ENCODE results near the gene BRCA1. TPM values are rescaled to one million over a fixed set of nuclear protein-coding genes. Genes with fewer than 3 reads are reported as not detected.
"Not testable (repeated sequence)": the region's sequence is repeated elsewhere in the genome, so short reads cannot be mapped to it uniquely, and the experiment has no call there.

BRCA1 gene
- total and polyA plus RNA-seq, 12 donors = 1.1 to 10.4 (median 3.7) TPM

DNA sequence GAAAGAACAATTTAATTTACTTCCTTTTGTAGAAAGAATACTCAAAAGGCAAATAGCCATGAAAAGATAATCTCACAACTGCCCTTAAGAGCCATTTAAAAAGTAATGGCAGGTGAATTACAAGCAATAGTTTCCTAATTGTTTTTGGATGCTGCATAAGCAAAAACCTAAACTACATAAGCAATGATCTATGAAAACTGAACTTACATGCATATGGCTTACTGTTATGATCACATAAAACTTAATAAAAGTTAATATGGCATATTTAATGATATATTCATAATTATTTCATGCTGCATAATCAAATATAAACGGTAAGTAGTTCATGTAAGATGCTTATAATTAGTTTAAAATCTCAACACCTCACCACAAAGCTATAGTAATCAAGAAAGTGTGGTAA is 18.6 kb downstream of the BRCA1 start:
- Histone ChIP-seq H3K4me3 (no peak overlapping the region), H3K36me3 (replicated peaks in 1 of 2) (no peaks in the 10 kb centered on the region), H3K27ac (no peak overlapping the region), H3K27me3 (no peaks in the 10 kb centered on the region), H3K4me1 (replicated peaks in 1 of 2) (no peaks in the 10 kb centered on the region), H3K9me3 (replicated peaks in 1 of 3) (no peaks in the 10 kb centered on the region)
- TF ChIP-seq, protein P1, sequence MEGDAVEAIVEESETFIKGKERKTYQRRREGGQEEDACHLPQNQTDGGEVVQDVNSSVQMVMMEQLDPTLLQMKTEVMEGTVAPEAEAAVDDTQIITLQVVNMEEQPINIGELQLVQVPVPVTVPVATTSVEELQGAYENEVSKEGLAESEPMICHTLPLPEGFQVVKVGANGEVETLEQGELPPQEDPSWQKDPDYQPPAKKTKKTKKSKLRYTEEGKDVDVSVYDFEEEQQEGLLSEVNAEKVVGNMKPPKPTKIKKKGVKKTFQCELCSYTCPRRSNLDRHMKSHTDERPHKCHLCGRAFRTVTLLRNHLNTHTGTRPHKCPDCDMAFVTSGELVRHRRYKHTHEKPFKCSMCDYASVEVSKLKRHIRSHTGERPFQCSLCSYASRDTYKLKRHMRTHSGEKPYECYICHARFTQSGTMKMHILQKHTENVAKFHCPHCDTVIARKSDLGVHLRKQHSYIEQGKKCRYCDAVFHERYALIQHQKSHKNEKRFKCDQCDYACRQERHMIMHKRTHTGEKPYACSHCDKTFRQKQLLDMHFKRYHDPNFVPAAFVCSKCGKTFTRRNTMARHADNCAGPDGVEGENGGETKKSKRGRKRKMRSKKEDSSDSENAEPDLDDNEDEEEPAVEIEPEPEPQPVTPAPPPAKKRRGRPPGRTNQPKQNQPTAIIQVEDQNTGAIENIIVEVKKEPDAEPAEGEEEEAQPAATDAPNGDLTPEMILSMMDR (IDR thresholded peaks at IDR 0.05) = no peak
- TF ChIP-seq POLR2A (IDR thresholded peaks at IDR 0.05) = no peak
- 95 to 99% (median 98%) methylated on average over 1 of the region's 1 CpG for WGBS, 4 donors
- intact Hi-C loops (cut with DNase I) = no loop called here
- no peak for DNase-seq

GRCh38 chr17:43105146-43105545 is 20.0 kb downstream of the BRCA1 start:
- intact Hi-C loops (cut with DNase I) = no loop called here
- Histone ChIP-seq H3K27me3 (no peaks in the 10 kb centered on the region), H3K27ac (no peak overlapping the region), H3K4me1 (replicated peaks in 1 of 2) (no peaks in the 10 kb centered on the region), H3K4me3 (no peak overlapping the region), H3K36me3 (replicated peaks in 1 of 2) (no peaks in the 10 kb centered on the region), H3K9me3 (replicated peaks in 1 of 3) (no peaks in the 10 kb centered on the region)
- DNase-seq = no peak
- TF ChIP-seq POLR2A (IDR thresholded peaks at IDR 0.05) = no peak
- TF ChIP-seq, protein P1 (IDR thresholded peaks at IDR 0.05) = no peak

DNA sequence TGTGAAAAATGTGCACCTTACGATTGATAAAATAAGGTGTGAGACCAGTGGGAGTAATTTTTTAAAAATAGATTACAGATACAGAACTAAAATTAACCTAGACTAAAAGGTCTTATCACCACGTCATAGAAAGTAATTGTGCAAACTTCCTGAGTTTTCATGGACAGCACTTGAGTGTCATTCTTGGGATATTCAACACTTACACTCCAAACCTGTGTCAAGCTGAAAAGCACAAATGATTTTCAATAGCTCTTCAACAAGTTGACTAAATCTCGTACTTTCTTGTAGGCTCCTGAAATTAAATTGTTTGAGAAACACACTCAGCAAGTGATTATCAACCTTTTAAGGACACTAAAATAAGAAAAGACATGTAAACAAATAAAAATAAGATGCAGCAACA is 20.5 kb downstream of the BRCA1 start:
- WGBS, 4 donors = 81 to 86% (median 84%) methylated on average over 3 of the region's 3 CpGs
- intact Hi-C loops (cut with DNase I) = no loop called here
- H3K4me3 ChIP-seq = no peak overlapping the region
- no peaks in the 10 kb centered on the region for H3K27me3 ChIP-seq
- H3K36me3 ChIP-seq (replicated peaks in 1 of 2) = no peaks in the 10 kb centered on the region
- H3K9me3 ChIP-seq (replicated peaks in 1 of 3) = no peaks in the 10 kb centered on the region
- no peaks in the 10 kb centered on the region for H3K4me1 ChIP-seq (replicated peaks in 1 of 2)
- TF ChIP-seq, protein P1 (IDR thresholded peaks at IDR 0.05) = no peak
- TF ChIP-seq POLR2A (IDR thresholded peaks at IDR 0.05) = no peak
- H3K27ac ChIP-seq = no peak overlapping the region
- no peak for DNase-seq

DNA sequence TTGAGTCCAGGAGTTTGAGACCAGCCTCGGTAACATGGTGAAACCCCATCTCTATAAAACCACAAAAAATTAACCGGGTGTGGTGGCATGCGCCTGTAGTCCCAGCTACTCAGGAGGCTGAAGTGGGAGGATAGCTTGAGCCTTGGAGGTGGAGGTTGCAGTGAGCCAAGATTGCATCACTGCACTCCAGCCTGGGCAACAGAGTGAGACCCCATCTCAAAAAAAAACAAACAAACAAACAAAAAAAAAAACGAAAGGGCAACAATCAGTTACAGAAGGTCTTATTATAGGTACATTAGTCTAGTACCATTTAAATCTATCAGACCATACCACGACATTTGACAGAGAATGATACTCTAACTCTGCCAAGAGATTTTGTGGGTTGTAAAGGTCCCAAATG is 29.8 kb downstream of the BRCA1 start:
- H3K9me3 ChIP-seq (replicated peaks in 1 of 3); H3K4me1 ChIP-seq (replicated peaks in 1 of 2); intact Hi-C loops (cut with DNase I); H3K36me3 ChIP-seq (replicated peaks in 1 of 2); H3K27ac ChIP-seq; DNase-seq; H3K27me3 ChIP-seq; H3K4me3 ChIP-seq: not testable (repeated sequence)
- WGBS, 4 donors = 87 to 90% (median 89%) methylated on average over 5 of the region's 5 CpGs

DNA sequence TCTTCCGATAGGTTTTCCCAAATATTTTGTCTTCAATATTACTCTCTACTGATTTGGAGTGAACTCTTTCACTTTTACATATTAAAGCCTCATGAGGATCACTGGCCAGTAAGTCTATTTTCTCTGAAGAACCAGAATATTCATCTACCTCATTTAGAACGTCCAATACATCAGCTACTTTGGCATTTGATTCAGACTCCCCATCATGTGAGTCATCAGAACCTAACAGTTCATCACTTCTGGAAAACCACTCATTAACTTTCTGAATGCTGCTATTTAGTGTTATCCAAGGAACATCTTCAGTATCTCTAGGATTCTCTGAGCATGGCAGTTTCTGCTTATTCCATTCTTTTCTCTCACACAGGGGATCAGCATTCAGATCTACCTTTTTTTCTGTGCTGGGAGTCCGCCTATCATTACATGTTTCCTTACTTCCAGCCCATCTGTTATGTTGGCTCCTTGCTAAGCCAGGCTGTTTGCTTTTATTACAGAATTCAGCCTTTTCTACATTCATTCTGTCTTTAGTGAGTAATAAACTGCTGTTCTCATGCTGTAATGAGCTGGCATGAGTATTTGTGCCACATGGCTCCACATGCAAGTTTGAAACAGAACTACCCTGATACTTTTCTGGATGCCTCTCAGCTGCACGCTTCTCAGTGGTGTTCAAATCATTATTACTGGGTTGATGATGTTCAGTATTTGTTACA is 30.9 kb downstream of the BRCA1 start:
- no peaks in the 10 kb centered on the region for H3K4me1 ChIP-seq (replicated peaks in 1 of 2)

More for the DNA sequence above, 30.9 kb downstream of the BRCA1 start:
- intact Hi-C loops (cut with DNase I) = no loop called here
- no peak overlapping the region for H3K27ac ChIP-seq
- H3K4me3 ChIP-seq = no peak overlapping the region
- no peaks in the 10 kb centered on the region for H3K36me3 ChIP-seq (replicated peaks in 1 of 2)
- 91 to 96% (median 95%) methylated on average over 4 of the region's 4 CpGs for WGBS, 4 donors
- no peaks in the 10 kb centered on the region for H3K27me3 ChIP-seq
- no peak for DNase-seq
- H3K9me3 ChIP-seq (replicated peaks in 1 of 3) = no peaks in the 10 kb centered on the region
- TF ChIP-seq, protein P1 (IDR thresholded peaks at IDR 0.05) = no peak
- no peak for TF ChIP-seq POLR2A (IDR thresholded peaks at IDR 0.05)

All from adrenal gland (tissue), 12 donors.